SK-MEL-5 (cell line): Measurements from ENCODE around the gene IL6R. TPM values are rescaled to one million over a fixed set of nuclear protein-coding genes. Genes with fewer than 3 reads are reported as not detected.

Experiments used
- DNase-seq: peaks from one replicate; pipeline ENCODE4 v3.0.0-alpha.2; 2016; ENCODE audit warnings: low read depth, low spot score
- in situ Hi-C: cut with HindIII; loops from 2 replicates; pipeline ENCODE4 v1.10.0; 2016; ENCODE audit warnings: low sequenced_read_pairs, high pct_unique_total_duplicates, low pct_unique_long_range_greater_than_20kb
- total RNA-seq: library from RNA; depleted of rRNA; stranded (reverse); fragments of >200 nt; shearing (Covaris generic); gene quantifications from 2 replicates; pipeline ENCODE4 v1.2.3, GENCODE V29; 2014

IL6R gene
- total RNA-seq, 1 experiment from 2014 or later, result 449 TPM

GRCh38 chr1:154403983-154404382 lies 1.2 kb upstream of the IL6R start:
- no peak for DNase-seq
- in situ Hi-C loops, result no loop called here

GRCh38 chr1:154404511-154404931 lies 622 bp upstream of the IL6R start:
- no peak for DNase-seq
- in situ Hi-C loops, result no loop called here

GRCh38 chr1:154405747-154406571 lies 816 bp downstream of the IL6R start:
- in situ Hi-C loops, result no loop called here

GRCh38 chr1:154406572-154406879 lies 1.4 kb downstream of the IL6R start:
- in situ Hi-C loops, result no loop called here
- DNase-seq, result no peak

More at GRCh38 chr1:154405747-154406571, 816 bp downstream of the IL6R start:
- DNase-seq, result peak; percentile 56

GRCh38 chr1:154406886-154407197 lies 1.7 kb downstream of the IL6R start:
- no peak for DNase-seq
- in situ Hi-C loops, result no loop called here

GRCh38 chr1:154407198-154408091 lies 2.3 kb downstream of the IL6R start:
- DNase-seq, result no peak
- in situ Hi-C loops, result no loop called here

- in situ Hi-C loops, result no loop called here
- DNase-seq, result peak; percentile 55
Measured at GRCh38 chr1:154408174-154408777, 3.1 kb downstream of the IL6R start.

- DNase-seq, result no peak
- in situ Hi-C loops, result no loop called here
Measured at GRCh38 chr1:154410185-154410827, 5.2 kb downstream of the IL6R start.

- in situ Hi-C loops, result no loop called here
- no peak for DNase-seq
Measured at GRCh38 chr1:154411525-154411924, 6.4 kb downstream of the IL6R start.

- no peak for DNase-seq
- in situ Hi-C loops, result no loop called here
Measured at GRCh38 chr1:154413177-154413783, 8.1 kb downstream of the IL6R start.

- in situ Hi-C loops, result no loop called here
- DNase-seq, result no peak
Measured at GRCh38 chr1:154414606-154415005, 9.5 kb downstream of the IL6R start.

GRCh38 chr1:154416471-154417337 lies 11.6 kb downstream of the IL6R start:
- in situ Hi-C loops, result no loop called here
- DNase-seq, result no peak

- in situ Hi-C loops, result no loop called here
Measured at GRCh38 chr1:154417338-154417608, 12.1 kb downstream of the IL6R start.

GRCh38 chr1:154418062-154418921 lies 13.1 kb downstream of the IL6R start:
- DNase-seq, result no peak
- in situ Hi-C loops, result no loop called here

More at GRCh38 chr1:154417338-154417608, 12.1 kb downstream of the IL6R start:
- no peak for DNase-seq

GRCh38 chr1:154418923-154419619 lies 13.9 kb downstream of the IL6R start:
- in situ Hi-C loops, result no loop called here
- DNase-seq, result no peak
